Occipital lobe (tissue), 3 donors: ENCODE data around the gene ZGPAT. TPM values are rescaled to one million over a fixed set of nuclear protein-coding genes. Genes with fewer than 3 reads are reported as not detected.
A peak's percentile ranks its signal among the peaks of the same experiment; 100 is the strongest.

Source experiments
- DNase-seq: peaks from one replicate; lab custom pipeline; 2025; lab: John Stamatoyannopoulos, UW
- small RNA-seq: library from RNA; depleted of rRNA; stranded (forward); fragments of <200 nt; gene quantifications from one replicate; pipeline ENCODE3, GENCODE V24; 2014
- total RNA-seq: library from RNA; depleted of rRNA; stranded (reverse); fragments of >200 nt; gene quantifications from one replicate; pipeline ENCODE4 v1.2.3, GENCODE V29; 2014

Gene ZGPAT
- total RNA-seq, 1 donor from 2014 or later: 7.3 TPM

- DNase-seq: no peak
Observed at GRCh38 chr20:63778034-63778752, 70.4 kb downstream of the ZGPAT start.

- no peak for DNase-seq
Observed at GRCh38 chr20:63778857-63779256, 71.0 kb downstream of the ZGPAT start.

GRCh38 chr20:63781181-63781580, 73.3 kb downstream of the ZGPAT start:
- no peak for DNase-seq

GRCh38 chr20:63782051-63782471, 74.2 kb downstream of the ZGPAT start:
- DNase-seq: no peak

- DNase-seq: no peak
Observed at GRCh38 chr20:63782521-63782971, 74.7 kb downstream of the ZGPAT start.

- no peak for DNase-seq
Observed at GRCh38 chr20:63783970-63784369, 76.1 kb downstream of the ZGPAT start.

GRCh38 chr20:63785691-63786131, 77.9 kb downstream of the ZGPAT start:
- DNase-seq: peak; percentile 40

Small RNA genes within 50 kb of the gene (small RNA-seq; reads per million reads assigned to genes)
- gene LIME1 (not detected), gene TNFRSF6B (not detected)

Other genes with a start within 250 kb of the ZGPAT start
- 167 TPM for gene KCNQ2, start 235.4 kb upstream of the ZGPAT start, total RNA-seq
- gene EEF1A2, start 209.0 kb upstream of the ZGPAT start, total RNA-seq: 214 TPM
- gene PPDPF, start 187.3 kb upstream of the ZGPAT start, total RNA-seq: 43.5 TPM
- 0.16 TPM for gene PTK6, start 170.7 kb upstream of the ZGPAT start, total RNA-seq
- not detected for gene SRMS, start 160.3 kb upstream of the ZGPAT start, total RNA-seq
- gene FNDC11, start 153.9 kb upstream of the ZGPAT start, total RNA-seq: 4.1 TPM
- gene HELZ2, start 133.8 kb upstream of the ZGPAT start, total RNA-seq: 7.2 TPM
- 6.9 TPM for gene GMEB2, start 80.9 kb upstream of the ZGPAT start, total RNA-seq
- gene STMN3, start 54.6 kb upstream of the ZGPAT start, total RNA-seq: 101 TPM
- gene RTEL1, start 49.7 kb upstream of the ZGPAT start, total RNA-seq: 10.0 TPM
- gene TNFRSF6B, start 11.4 kb upstream of the ZGPAT start, total RNA-seq: not detected
- 15.6 TPM for gene ARFRP1, start 63 bp upstream of the ZGPAT start, total RNA-seq
- 1.7 TPM for gene LIME1, start 28.6 kb downstream of the ZGPAT start, total RNA-seq
- 2.8 TPM for gene SLC2A4RG, start 31.7 kb downstream of the ZGPAT start, total RNA-seq
- gene ZBTB46, start 123.2 kb downstream of the ZGPAT start, total RNA-seq: 21.5 TPM
- not detected for gene ABHD16B, start 153.5 kb downstream of the ZGPAT start, total RNA-seq
- 20.3 TPM for gene TPD52L2, start 157.2 kb downstream of the ZGPAT start, total RNA-seq
- 99.7 TPM for gene DNAJC5, start 187.1 kb downstream of the ZGPAT start, total RNA-seq
- gene UCKL1, start 248.4 kb downstream of the ZGPAT start, total RNA-seq: 17.8 TPM